Epithelial cell of esophagus (primary cell): ENCODE results near the gene CFAP157.
"Not testable (repeated sequence)": the region's sequence is repeated elsewhere in the genome, so short reads cannot be mapped to it uniquely, and the experiment has no call there.

ENCODE experiments used
- DNase-seq: peaks from one replicate; pipeline ENCODE4 v3.0.0; 2010; ENCODE audit warnings: low read depth
- H3K4me3 ChIP-seq: 2 replicates; pipeline ENCODE4 v1.5.1; 2011; ENCODE audit warnings: mild to moderate bottlenecking, low read length, control low read depth
- TF ChIP-seq, protein P1 (sequence below): IDR thresholded peaks from 2 replicates; pipeline ENCODE4 v1.5.1; 2011; ENCODE audit warnings: low read depth, mild to moderate bottlenecking, low read length, control low read depth, inconsistent platforms; ENCODE audit not compliant: insufficient read depth; ENCODE audit errors: missing control alignments

CFAP157 gene

DNA sequence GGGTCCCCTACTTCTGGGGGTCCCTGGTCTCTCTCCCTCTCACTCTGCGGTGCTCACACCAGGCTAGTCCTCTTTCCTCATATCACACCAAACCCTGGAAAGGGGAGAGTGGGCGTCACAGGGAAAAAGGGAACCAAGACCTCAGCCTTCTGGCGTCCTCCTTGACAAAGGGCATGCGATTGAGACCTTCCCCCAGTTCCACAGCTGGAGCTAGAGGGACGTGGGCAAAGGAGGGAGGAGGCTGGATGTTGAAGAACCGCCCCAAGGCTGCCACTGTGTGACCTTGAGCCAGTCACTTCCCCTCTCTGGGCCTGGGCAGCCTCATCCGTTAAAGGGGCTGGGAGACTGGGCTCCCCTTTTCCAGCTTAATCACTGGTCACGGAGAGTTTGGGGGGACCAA lies 46.8 kb downstream of the CFAP157 start:
- no peak for DNase-seq
- H3K4me3 ChIP-seq = no peak overlapping the region
- TF ChIP-seq, protein P1, sequence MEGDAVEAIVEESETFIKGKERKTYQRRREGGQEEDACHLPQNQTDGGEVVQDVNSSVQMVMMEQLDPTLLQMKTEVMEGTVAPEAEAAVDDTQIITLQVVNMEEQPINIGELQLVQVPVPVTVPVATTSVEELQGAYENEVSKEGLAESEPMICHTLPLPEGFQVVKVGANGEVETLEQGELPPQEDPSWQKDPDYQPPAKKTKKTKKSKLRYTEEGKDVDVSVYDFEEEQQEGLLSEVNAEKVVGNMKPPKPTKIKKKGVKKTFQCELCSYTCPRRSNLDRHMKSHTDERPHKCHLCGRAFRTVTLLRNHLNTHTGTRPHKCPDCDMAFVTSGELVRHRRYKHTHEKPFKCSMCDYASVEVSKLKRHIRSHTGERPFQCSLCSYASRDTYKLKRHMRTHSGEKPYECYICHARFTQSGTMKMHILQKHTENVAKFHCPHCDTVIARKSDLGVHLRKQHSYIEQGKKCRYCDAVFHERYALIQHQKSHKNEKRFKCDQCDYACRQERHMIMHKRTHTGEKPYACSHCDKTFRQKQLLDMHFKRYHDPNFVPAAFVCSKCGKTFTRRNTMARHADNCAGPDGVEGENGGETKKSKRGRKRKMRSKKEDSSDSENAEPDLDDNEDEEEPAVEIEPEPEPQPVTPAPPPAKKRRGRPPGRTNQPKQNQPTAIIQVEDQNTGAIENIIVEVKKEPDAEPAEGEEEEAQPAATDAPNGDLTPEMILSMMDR = no peak

DNA sequence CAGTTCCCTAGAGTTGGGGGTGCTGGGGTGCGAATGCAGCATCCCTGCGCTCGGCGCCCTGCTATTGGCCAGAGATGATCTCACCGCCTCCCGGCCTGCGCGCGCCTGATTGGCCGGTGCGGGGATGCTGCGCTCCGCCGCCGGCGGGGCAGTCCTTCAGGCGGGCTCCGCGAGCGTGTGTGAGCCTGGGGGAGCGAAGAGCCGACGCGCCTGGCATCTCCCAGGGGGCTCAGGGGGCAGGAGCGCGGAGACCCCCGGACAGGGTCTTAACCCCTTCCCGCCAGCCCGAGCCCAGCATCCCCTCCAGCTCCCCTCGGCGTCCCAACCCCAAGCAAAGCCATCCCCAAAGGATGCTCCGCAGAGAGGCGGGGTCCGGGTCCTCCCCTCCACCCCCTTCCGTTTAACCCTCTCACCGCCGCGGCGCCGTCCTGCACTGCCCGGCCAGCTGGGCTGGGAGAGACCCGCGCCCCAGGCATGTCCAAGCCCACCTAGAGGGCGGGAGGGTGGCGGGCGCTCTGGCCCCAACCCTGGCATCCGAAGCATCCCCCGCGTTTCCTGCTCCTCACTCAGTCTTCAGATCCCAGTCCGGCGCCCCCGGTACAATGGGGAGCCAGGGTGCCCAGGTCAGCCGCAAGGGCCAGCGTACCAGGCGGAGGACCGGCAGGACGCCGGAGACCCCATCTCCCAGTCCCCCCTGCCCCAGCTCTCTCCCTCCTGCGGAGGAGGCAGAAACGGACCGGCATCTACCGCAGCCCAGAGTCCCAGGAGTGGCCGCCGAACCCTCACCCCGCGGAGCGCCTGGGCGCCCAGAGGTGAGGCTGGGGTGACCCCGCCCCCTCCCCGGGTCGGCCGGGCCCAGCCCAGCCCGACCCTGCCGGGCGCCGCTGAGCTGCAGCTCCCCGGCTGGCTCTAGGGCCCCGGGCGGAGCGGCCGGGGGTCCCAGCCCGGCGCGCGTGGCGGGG lies 47.6 kb downstream of the CFAP157 start:
- no peak for DNase-seq
- no peak overlapping the region for H3K4me3 ChIP-seq
- TF ChIP-seq, protein P1 = no peak

DNA sequence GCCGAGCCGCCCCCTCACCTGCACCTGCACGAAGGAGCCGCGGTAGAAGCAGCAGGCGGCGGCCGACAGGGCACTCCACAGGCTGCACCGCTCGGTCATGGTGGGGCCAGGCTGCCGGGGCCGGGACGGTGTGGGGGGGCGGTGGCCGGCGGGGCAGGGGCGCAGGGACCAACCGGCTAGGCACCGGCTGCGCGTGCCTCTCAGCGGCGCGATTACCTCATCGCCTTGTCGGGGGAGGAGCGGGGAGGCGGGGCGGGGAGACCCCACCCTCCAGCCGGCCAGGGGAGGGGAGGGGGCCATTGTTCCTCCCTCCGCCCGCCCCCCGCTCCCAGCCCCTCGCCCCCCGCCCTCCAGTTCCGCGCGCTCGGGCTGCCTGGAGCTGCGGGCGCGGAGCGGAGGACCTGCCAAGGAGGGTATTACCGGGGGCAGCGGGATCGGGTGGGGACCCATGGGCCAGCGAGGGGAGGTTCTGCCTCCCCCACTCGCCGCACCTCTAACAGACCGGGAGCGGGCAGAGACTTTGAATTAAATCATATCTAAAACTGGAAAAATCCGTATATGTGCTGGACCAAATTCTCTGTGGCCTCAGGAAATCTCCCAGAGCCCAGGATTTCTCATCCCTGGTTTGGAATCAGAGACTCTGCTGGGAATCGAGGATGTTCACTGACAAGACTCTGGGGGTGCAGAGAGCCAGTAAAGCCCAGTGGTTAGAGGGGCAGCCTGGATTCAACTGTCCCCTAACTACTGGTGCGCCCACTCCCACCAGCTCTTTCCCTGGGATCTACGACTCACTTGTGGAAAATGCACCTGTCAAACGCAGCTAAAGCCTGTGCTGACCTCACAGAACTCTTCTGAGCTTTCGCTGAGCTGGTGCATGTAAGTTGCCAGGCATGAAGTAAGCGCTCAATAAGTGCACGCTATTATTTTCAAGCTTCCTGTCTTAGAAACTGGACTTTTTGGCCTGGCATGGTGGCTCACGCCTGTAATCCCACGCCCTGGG lies 48.6 kb downstream of the CFAP157 start:
- no peak overlapping the region for H3K4me3 ChIP-seq
- TF ChIP-seq, protein P1 = no peak
- DNase-seq = no peak

- H3K4me3 ChIP-seq = no peak overlapping the region
- TF ChIP-seq, protein P1 = no peak
- DNase-seq = no peak
Measured at GRCh38 chr9:127756233-127756632, 49.4 kb downstream of the CFAP157 start.

- not testable (repeated sequence) for H3K4me3 ChIP-seq, DNase-seq
Measured at GRCh38 chr9:127756776-127757175, 50.0 kb downstream of the CFAP157 start.

DNA sequence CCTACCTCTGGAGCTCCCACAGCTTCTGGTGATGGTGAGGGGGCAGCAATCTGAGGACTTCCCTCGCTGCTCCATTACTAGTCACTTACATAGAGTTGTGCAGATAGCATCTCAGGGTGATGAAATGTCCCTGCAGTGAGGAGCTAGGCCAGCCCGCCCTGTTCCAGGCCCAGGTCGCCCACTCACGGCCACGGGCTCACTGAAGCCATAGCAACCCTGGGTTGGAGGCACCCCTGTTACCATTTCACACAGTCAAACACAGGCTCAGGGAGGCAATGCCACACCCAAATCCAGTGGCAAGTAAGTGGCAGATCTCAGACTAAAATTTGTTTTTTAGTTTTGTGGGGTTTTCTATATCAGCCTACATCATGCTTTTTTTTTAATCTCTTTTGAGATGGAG lies 52.1 kb downstream of the CFAP157 start:
- TF ChIP-seq, protein P1 = no peak
- H3K4me3 ChIP-seq = no peak overlapping the region
- no peak for DNase-seq

DNA sequence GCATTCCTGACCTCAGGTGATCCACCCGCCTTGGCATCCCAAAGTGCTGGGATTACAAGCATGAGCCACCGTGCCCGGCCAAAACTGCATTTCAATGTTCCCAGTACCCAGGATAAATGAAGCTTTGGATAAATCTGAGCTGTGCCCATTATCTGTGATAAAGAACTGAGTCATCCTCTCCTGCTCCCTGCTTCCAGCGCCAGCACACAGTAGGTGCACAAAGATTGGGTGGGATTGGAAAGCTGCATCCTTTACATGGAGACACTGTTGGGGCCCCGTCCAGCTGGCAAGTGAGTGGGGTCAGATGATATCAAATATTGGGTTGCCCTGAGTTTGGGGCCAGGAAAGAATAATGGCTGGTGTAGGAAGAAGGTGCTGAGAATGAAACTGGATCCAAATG lies 54.3 kb downstream of the CFAP157 start:
- no peak overlapping the region for H3K4me3 ChIP-seq
- TF ChIP-seq, protein P1 = no peak
- DNase-seq = no peak
